COLO829 (cell line): ENCODE results near the gene CORO6.

ENCODE experiments used
- DNase-seq: peaks from one replicate; pipeline ENCODE4 v3.0.0; 2012; ENCODE audit warnings: low spot score

Gene CORO6

DNA sequence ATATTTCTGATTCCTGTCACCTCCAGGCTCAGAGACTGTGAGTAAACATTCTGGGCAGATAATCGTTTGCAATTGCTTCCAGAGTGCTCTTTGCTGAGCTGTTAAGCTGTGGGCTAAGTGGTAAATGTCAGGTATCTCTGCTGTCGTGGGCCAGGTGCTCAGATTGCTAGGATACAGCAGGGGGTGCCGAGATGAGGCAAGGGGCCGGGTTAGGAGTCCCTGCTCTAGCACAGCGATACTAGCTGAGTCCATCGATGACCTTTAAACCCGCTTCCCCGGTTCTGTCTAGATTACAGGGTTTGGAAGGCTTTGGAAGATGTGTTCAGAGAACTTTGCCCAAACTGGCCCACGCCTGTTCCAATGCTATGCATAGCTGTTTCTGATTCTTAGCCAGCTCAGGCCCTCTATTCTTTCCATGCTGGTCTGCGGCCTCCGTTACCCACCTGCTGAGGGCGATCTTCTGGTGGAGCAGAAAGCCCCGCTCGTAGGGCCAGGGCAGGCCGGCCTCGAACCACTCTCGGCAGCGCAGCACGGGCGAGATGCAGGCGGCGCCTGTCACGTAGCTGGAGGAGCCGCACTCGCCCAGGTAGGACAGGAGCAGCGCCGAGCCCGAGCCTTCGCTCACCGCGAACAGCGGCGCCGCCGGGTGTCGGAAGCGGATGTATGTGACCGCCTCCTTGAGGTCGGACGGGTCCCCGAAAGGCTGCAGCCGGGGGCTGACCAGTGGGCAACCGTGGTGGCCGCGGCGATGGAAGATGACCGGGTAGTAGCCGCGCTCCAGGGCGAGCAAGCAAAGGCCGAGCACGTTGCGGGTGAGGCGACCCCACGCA, 56.9 kb downstream of the CORO6 start:
- no peak for DNase-seq
